Stimulated activated CD4-positive, alpha-beta T cell treated with anti-CD3 and anti-CD28 coated beads, Interleukin-4, amount 100 ng/mL, for 4 hours (primary cell): Measurements from ENCODE around the gene ZNF618.

Experiments
- DNase-seq, 2 experiments: peaks; one replicate each; pipeline ENCODE4 v3.0.0-alpha.2; 2020

The ZNF618 gene

DNA sequence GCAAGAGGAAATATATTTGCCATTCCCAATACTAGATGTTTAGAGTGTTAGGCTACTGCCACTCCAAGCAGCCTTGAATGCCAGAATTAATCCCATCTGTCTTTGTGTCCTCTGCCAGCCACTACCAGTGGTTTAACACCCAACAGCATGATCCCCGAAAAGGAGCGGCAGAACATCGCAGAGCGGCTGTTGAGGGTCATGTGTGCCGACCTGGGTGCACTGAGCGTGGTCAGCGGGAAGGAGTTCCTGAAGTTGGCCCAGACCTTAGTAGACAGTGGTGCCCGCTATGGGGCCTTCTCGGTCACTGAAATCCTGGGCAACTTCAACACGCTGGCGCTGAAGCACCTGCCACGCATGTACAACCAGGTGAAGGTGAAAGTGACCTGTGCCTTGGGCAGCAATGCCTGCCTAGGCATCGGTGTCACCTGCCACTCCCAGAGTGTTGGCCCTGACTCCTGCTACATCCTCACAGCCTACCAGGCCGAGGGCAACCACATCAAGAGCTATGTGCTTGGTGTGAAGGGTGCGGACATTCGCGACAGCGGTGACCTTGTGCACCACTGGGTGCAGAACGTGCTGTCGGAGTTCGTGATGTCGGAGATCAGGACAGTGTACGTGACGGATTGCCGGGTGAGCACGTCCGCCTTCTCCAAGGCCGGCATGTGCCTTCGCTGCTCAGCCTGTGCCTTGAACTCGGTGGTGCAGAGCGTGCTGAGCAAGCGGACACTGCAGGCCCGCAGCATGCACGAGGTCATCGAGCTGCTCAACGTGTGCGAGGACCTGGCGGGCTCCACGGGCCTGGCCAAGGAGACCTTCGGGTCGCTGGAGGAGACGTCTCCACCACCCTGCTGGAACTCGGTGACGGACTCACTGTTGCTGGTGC, 172.7 kb downstream of the ZNF618 start:
- no peak for DNase-seq

DNA sequence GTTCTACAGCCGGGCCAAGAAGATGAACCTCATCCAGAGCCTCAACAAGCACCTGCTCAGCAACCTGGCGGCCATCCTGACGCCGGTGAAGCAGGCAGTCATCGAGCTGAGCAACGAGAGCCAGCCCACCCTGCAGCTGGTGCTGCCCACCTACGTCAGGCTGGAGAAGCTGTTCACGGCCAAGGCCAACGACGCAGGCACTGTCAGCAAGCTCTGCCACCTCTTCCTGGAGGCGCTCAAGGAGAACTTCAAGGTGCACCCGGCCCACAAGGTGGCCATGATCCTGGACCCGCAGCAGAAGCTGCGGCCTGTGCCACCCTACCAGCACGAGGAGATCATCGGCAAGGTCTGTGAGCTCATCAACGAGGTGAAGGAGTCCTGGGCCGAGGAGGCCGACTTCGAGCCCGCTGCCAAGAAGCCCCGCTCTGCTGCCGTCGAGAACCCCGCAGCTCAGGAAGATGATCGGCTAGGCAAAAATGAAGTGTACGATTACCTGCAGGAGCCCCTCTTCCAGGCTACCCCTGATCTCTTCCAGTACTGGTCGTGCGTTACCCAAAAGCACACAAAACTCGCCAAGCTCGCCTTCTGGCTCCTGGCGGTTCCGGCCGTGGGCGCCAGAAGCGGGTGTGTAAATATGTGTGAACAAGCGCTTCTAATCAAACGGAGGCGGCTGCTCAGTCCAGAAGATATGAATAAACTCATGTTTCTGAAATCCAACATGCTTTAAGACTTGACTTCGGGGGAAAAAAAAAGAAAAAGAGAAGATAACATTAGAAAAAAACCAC, 173.5 kb downstream of the ZNF618 start:
- DNase-seq = no peak

DNA sequence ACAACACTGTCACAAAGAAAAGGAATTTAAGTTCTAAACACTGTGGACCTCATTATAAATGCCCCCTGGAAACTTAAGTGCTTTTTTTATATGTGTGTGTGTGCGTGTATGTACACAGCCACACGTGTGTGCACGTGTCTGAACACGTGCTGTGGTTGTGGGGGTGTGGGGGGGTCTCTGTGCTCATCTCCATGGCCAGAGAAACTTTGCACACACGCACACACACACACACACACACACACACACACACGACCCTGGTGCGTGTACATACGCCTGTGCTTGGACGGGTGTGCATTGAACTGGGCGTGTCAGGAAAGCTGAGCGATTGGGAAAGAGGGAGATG, 174.1 kb downstream of the ZNF618 start:
- DNase-seq = no peak

DNA sequence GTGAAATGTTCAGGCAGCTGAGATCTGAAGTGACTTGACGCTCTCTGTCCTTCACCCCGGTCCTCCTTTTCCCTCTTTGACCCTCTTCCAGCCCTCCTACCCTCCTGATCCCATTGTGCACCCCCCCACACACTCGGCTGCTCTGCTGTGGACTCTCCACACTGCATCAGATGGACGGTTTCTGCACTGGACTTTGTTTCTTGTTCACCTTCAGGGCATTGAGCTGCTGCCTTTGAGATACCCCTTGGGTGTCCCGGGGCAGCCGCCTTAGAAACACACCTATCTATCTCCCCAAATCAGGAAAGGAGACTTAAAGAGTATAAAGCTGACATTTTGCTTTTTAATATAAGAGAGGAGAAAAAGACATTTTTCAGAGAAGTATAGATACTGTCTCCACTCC, 174.5 kb downstream of the ZNF618 start:
- no peak for DNase-seq

DNA sequence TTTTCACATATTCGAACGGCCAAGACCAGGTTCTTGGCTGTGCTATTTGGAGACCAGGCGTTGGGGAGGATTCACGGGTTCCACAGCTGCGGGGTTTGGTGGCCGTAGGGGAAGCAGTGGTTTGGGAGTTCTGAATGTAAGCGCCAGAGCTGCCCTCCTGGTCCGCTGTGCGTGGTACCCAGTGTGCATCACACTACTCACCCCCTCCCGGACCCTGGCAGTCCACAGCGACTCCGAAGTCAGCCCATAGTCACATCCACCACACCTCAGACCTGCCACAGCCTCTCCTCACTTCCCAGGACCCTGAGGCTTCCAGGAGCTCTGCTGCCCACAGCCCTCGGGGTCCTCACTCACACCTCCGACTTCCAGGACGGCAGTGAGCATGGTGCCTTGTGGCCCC, 175.2 kb downstream of the ZNF618 start:
- no peak for DNase-seq

DNA sequence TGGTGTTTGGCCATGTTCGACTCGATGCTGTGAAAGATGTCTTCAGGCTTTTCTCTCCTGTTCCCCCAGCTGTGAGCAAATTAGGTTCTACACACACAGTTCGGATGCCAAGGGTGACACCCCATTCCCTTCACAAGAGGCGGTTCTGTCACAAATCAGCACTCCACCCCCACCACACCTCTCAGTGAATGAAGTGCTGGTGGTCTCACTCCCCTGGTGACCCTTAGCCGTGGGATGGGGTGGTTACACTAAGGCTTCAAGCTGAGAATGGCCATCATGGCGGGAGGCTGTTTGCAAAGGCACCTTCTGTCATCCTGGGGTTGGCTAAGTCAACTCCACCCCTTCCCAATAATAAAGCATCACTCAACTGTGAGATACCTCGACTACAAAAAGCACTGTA, 175.6 kb downstream of the ZNF618 start:
- DNase-seq = no peak

DNA sequence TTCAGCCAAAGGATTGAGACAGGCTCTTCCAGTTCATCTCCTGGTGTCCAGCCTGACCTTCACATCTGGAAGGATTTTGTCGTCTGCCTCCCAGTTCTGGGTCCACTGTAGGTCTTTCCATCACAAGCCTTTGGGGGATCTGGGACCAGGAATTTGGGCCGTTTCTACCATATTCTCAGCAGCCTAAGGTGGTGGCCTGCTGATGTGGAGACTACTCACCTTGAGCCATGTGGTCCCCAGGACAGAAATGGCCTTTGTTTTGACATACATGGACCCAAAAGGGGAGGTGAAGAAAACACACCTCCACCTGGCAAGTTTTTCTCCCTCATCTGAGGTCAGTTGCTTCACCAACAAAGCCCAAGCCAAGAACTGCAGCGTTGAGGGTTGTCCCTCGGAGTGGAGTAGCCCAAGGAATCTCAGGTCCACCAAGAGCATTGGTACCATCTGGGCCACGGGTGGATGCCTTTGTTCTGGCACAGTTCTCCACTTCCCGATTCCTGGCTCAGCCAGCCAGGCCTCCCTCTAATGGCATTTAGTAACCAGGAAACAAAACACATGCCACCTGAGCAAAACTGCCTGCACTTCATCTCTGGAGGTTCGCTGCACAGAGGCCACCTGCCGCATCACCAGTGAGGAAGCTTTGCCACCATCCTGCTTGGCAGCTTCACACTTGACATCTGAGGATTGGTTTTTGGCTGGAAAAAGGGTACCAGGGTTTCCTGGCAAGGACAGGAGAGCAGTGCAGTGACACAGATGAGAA, 177.3 kb downstream of the ZNF618 start:
- no peak for DNase-seq

DNA sequence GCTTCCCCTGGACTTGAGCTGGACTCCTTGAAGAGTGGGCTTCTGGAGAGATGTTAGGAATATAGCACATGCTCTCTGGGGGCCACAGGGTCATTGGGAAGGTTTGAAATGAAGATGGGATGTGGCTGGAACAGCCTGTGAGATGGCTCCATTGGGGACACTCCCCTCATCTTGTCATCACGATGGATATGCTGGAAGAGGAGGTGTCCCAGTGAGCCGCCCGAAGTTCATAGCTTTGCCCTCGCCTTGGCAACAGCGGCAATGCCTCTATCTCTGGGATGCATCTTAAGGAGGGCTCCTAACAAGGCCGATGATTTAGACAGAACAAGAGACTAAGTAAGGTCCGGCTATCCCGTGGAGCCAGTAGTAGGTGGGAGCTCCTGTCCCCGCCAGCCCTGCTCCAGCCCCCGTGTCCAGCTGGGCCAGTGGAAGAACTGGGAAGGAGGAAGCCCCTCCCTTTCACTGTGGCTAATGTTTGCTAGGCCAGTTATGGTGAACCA, 178.1 kb downstream of the ZNF618 start:
- DNase-seq = no peak

DNA sequence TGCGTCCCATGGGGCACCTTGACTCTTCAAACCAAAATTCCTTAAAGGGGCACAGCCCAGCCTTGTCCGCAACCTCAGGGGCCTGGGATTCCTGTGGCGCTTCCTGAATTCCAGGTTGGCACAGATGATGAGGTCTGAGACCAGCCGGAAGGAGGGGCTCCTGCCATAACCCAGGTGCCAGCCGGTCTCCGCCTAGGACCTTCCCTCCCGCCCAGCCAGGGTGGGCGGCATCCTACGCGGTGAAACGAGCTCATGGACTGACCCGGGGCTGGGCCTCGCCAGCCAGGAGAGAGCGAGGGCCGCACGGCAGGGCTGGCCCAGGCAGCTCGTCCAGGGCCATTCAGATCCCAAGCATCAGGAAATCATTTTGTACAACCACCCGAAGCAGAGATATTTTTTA, 179.0 kb downstream of the ZNF618 start:
- DNase-seq = no peak

DNA sequence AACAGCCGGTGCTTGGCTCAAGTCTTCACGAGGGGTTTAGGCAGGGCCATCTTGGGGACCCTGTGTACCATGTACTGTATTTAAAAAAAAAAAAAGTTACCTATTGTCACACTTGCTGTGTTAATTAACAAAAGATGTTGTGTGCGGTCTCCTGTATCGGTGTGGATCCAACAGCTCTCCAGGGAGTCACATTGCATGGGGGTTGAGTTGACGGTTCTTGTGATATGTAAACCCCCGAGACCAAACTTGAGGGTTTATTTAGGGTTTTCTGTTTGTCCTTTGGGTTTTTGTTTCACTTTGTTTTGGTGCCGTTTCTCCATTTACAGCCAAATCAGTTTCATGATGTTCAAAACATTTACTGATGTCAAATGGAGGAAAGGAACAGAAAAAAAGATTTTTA, 179.8 kb downstream of the ZNF618 start:
- no peak for DNase-seq

DNA sequence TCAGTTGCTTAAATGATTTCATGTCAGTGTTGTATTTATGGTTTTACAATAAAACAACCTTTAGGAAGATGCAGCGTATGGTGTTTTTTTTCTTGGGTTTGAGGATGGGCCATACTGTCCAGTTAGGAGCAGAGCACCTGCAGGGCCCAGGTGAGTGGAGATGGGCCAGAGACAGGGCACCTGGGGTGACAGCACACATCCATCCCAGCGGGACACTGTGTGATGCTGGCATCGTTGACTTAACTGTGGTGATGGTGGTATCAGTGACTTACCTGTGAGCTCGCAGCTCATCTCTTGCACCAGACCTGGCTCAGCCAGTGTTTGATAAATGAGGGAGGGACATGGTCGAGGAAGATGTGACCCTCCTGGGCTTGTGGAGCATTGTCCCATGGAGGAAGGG, 180.4 kb downstream of the ZNF618 start:
- no peak for DNase-seq

DNA sequence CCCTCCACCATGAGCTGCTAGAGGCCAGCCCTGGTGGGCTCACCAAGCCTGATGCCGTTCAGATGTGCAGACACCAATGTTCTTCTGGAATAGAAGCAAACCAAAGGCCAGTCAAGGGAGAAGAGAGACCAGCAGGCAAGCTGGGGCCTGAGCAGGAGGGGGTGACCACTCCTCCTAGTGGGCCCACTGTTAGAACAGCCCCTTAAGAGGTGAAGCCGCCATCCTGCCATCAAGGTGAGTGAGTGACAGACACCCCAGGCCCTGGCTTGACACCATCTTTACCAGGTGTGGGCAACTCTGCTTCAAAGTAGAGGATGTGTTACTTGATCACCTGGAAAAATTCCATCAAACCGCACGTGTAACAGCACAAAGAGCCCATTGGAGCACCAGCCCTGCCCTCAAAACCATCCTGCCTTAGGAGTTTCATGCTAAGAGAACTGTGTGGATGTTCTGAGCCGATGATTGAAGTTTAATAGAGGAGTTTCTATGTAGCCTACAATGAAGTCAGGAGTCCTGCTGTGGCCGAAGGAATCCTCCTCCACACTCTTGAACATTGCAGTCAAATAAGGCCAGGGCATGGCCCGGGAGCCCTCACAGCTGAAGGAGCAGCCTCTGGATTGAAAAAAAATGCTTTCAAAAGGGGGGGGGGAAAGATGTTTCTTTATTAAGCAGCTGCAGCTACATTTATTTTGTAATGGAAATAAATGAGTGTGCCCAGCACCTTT, 181.2 kb downstream of the ZNF618 start:
- DNase-seq = no peak

DNA sequence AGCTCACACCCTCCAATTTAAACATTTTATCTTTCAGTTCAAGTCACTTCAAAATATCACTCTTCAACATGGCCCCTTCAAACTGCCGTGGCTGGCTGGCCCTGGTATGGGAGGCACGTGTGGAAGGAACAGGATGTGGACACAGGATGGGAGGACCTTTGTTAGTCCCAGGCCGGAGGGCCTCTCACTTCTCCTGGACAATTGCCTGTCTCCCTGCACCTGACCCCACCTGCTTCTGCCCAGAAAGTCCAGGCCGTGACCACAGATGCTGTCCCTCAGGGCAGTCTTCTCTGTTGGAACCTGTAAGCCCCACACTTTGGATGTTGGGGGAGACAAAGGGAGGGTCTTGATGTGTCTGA, 182.6 kb downstream of the ZNF618 start:
- no peak for DNase-seq

DNA sequence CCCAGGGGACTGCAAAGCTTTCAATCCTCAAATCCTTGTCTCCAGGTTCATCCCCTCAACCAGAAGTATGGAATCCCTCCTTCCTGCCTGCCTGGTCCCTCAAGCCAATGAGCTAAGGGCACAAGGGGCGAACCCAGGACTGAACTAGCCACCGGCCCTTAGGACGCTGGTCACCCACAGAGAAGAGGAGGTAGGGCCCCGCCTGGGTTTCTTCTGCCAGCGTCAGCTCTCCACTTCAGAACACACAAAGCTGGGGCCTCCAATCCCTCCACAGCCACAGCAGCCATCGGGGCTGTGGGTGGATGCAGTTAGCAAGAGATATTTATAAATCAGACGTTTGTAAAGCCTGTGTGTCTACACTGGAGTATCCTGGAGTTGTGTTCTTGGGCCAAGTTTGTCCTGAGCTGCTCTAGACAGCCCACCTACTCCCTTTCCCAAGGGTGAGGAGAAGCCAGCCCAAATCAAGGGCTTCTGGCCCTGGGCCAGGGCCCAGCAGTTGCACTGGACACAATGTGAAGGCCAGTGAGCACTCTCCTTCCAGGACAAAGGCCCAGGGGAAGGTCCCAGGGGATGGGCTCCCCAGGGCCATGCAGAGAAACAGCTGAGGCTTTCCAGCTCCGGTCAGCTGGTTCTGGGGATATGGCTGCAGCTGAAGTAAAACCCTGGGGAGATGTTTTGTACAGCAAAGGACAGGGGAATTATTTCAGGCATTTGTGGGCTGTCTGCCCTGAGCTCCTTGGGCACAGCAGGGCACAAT, 183.1 kb downstream of the ZNF618 start:
- no peak for DNase-seq

DNA sequence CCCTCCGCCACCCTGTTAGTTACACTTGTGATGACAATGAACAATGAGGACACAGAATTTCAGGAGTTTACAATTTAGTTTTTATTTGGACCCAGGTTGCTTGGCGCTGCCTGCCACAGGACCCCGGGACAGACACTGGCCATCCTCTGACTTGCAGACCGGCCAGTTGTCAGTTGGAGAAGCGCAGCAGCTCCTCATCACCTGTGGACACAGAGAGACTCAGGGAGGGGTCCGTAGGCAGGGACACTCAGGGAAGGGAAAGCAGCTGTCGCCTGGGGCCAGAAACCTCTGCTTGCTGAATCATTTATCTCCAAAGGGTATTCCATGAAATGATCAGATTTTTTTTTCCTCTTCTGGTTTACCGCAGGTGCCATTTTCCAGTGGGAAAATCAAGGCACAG, 184.0 kb downstream of the ZNF618 start:
- no peak for DNase-seq

DNA sequence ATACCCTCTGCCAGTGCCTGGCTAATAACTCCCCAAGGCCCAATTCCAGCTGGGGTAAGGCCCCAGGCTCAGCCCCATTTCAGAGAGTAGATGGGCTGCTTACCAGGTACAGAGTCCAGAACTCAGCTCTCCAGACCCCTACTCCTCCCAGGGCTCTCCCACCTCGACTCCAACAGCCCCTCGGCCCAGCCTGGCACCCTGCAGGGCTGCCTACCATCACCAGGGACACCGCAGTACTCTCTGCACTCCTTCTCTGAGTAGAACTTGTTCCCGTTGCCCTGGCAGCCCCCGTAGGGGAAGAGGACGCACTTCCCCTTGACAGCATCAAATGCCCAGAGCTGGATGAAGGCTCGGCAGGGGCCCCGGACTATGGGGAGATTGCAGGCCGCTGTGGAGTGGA, 184.6 kb downstream of the ZNF618 start:
- no peak for DNase-seq

DNA sequence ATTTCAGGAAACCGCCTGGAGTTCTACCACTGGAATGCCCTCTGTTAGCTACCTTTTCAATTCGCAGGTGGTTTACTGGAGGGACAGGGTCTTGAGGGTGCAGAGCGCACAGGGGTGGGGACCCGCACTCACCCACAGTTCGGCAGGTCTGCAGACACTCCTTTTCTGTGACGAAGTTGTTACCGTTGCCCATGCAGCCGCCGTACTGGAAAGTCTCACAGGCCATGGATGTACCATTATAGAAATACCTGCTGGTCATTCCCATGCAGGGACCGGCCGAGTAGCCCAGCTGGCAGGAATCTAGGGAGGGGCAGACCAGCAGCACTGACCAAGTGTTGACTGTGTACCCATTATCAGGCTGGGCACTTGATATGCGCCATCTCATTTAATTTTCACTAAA, 185.2 kb downstream of the ZNF618 start:
- DNase-seq = no peak

DNA sequence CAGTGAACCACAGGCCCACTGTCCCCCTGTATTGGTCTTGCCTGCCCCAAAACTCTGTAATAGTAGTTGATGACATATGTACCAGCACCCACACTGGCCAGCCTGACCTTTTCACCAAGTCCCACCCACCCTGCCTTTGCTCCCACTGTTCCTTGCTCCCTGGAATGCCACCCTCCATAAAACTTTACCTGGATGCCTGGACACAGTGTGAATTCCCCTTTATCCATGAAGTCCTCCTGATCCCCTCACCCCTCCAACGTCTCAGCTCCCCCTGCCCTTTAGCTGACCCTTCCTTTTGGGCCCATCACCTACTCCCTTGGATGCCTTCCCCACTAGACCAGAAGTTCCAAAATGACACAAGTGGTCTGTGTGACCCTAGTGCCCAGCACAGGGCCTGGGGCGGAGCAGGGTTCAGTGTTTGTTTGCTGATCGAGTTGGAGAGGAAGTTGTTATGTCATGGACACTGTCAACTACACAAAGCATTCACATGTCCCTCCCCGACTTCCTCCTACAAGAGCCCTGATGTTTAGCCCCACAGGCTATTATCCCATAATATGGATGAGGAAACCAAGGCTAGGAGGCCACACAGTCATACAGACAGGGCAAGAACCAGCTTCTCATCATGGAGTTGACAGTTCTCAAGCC, 185.8 kb downstream of the ZNF618 start:
- DNase-seq = no peak

DNA sequence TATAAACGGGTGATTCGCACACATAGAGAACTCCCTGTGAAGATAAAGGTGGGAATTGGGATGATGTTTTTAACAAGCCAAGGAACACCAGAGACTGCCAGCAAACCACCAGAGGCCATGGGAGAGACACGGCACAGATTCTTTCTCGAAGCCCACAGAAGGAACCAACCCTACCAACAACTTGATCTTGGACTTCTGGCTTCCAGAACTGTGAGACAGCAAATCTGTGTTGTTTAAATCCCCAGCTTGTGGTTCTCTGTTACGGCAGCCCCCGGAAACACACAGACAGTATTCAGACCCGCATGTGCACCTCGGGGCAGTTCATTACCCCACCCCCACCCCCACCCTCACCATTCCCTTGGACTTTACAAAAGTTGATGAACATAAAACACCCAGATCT, 189.2 kb downstream of the ZNF618 start:
- DNase-seq = no peak

DNA sequence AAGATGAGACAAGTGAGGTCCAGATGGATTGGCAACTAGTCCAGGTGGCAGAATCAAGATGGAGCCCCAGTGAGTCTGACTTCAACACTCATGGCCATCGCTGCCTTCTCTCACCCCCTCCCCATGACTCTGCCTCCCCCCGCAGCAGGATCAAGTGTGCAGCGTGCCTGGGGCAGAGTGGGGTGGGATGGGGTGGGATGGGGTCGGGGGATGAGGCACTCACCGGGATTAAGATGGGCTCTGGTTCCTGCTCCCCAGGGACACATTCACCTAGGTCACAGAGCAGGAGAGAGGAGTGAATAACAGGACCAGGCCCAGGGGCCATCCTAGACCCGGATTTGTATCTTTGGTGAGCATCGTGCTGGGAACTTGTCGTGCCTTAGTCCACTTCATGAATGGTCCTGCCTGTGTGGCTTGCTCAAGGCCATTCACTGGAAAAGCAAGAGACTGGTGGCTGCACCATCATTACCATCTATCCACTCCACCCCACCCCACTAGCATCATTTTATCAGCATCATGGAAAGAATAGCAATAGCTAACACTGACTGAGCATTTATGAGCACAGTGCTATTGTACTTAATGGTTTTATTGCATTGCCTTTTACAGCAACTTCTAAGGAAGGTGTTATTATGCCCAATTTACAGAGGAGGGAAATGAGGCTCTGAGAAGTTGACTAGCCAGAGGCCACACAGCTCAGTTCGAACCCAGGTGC, 193.5 kb downstream of the ZNF618 start:
- DNase-seq = no peak
